Mucosa of descending colon (tissue), 3 donors: ENCODE measurements around the gene ELOB. TPM values are rescaled to one million over a fixed set of nuclear protein-coding genes. Genes with fewer than 3 reads are reported as not detected.

Source experiments
- ATAC-seq: fragments of 200-7000 bp; cut with Tn5 transposase; one replicate; pipeline ENCODE4 v1.9.1; 2020; ENCODE audit warnings: mild to moderate bottlenecking, moderate library complexity
- DNase-seq, 3 donors: peaks; one replicate each; pipeline ENCODE4 v3.0.0-alpha.2; 2020
- H3K36me3 ChIP-seq: fragments of 200-600 bp; one replicate; pipeline ENCODE4 v1.8.0; 2021; ENCODE audit warnings: low read depth, mild to moderate bottlenecking
- H3K4me1 ChIP-seq: fragments of 200-600 bp; one replicate; pipeline ENCODE4 v1.8.0; 2021; ENCODE audit warnings: low read depth, mild to moderate bottlenecking
- H3K4me3 ChIP-seq: fragments of 200-600 bp; one replicate; pipeline ENCODE4 v1.8.0; 2021; ENCODE audit warnings: mild to moderate bottlenecking
- H3K9me3 ChIP-seq: fragments of 200-600 bp; one replicate; pipeline ENCODE4 v1.8.0; 2021; ENCODE audit warnings: mild to moderate bottlenecking
- intact Hi-C, 2 donors: fragments of 100-400 bp; cut with DNase I in 1 of 2; cut with micrococcal nuclease in 1 of 2; formaldehyde crosslinking; loops; one replicate each; pipeline versions ENCODE4 v1.11.0 to v1.11.1; 2022; cut with DNase I, micrococcal nuclease
- total RNA-seq, 3 donors: library from RNA; stranded (reverse); fragmentation: NEBNext Ultra II Directional in 2 of 3; extraction: Animal tissue kit (Norgen Biotek cat#: 25700) in 2 of 3; gene quantifications; one replicate each; pipeline versions ENCODE4 v1.2.1 to v1.2.4, GENCODE V29; 2021 to 2023
- TF ChIP-seq, protein P1 (sequence below): fragments of 200-600 bp; IDR thresholded peaks from one replicate; pipeline ENCODE4 v1.8.0; 2022; ENCODE audit warnings: antibody characterized with exemption, mild to moderate bottlenecking
- donor health status: DM: no; HTN: no; CAD: no; lungs with moderate emphysema.
- donor health status: DM: no; HTN: no; CAD: no.
- donor health status: DM: no; HTN: yes; CAD: no.

Gene ELOB
- total RNA-seq, 3 donors from 2014 or later, result 231 to 296 (median 285) TPM

DNA sequence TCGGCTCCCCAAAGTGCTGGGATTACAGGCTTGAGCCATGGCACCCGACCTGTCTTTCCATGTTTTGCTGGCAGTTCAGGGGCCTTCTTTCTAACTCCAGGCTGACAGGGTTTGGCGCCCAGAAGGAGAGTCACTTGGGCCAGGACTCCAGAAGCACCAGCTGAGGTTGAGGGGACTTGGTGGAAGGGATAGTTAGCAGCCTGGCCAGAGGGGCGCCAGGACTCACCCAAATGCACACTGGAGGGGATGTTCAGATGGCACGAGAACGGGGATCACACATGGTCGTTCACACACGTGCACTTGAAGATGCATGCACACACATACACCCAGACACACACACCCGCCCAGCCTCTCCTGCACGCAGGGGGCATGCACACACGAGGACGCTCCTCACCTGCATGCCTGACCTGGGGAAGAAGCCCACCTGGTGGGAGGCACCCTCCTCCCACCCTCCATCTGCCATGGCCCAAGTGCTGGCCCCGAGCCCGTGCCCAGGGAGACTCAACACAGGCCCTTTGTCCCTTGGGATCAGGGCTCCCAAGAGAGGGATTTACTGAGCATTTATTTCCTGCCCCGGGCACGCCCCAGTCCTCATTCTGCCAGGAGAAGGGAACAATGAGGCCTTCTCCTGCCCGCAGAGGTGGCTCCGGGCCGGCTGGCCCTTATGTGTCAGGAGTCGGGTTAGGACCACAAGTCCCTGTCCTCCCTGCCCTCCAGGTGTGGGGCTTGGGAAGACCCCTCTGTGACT, 37.6 kb upstream of the ELOB start:
- DNase-seq, result peak in 1 of 3 donors; percentile 19

DNA sequence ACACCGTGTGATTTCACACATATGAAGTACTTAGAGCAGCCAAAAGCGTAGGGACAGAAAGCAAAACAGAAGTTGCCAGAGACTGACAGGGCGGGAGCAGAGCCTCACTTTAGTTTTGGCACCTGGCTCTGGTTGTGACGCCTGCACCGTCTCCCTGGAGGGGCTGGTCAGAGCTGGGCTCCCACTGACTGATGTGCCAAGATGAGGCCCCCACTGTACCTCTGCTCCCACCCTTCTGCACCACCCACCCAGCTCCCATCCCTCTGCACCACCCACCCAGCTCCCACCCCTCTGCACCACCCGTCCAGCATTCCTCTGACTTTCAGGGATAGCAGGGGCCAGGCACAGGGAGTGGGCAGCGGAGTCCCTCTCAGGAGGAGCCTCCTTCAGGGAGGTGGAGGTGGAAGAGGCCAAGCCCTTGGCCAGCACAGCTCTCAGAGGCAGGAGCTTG, 36.7 kb upstream of the ELOB start:
- Histone ChIP-seq H3K36me3 (no peaks in the 10 kb centered on the region), H3K4me3 (no peak overlapping the region), H3K4me1 (no peaks in the 10 kb centered on the region), H3K9me3 (no peaks in the 10 kb centered on the region)
- TF ChIP-seq, protein P1, sequence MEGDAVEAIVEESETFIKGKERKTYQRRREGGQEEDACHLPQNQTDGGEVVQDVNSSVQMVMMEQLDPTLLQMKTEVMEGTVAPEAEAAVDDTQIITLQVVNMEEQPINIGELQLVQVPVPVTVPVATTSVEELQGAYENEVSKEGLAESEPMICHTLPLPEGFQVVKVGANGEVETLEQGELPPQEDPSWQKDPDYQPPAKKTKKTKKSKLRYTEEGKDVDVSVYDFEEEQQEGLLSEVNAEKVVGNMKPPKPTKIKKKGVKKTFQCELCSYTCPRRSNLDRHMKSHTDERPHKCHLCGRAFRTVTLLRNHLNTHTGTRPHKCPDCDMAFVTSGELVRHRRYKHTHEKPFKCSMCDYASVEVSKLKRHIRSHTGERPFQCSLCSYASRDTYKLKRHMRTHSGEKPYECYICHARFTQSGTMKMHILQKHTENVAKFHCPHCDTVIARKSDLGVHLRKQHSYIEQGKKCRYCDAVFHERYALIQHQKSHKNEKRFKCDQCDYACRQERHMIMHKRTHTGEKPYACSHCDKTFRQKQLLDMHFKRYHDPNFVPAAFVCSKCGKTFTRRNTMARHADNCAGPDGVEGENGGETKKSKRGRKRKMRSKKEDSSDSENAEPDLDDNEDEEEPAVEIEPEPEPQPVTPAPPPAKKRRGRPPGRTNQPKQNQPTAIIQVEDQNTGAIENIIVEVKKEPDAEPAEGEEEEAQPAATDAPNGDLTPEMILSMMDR, result no peak
- intact Hi-C loops, result no loop called here
- DNase-seq, result peak in 1 of 3 donors; percentile 6
- ATAC-seq, result no peak

More for the DNA sequence above, 37.6 kb upstream of the ELOB start:
- no peaks in the 10 kb centered on the region for H3K4me1 ChIP-seq
- TF ChIP-seq, protein P1, result no peak
- no peaks in the 10 kb centered on the region for H3K9me3 ChIP-seq
- H3K36me3 ChIP-seq, result no peaks in the 10 kb centered on the region
- H3K4me3 ChIP-seq, result no peak overlapping the region
- intact Hi-C loops, result no loop called here
- ATAC-seq, result peak; percentile 51

DNA sequence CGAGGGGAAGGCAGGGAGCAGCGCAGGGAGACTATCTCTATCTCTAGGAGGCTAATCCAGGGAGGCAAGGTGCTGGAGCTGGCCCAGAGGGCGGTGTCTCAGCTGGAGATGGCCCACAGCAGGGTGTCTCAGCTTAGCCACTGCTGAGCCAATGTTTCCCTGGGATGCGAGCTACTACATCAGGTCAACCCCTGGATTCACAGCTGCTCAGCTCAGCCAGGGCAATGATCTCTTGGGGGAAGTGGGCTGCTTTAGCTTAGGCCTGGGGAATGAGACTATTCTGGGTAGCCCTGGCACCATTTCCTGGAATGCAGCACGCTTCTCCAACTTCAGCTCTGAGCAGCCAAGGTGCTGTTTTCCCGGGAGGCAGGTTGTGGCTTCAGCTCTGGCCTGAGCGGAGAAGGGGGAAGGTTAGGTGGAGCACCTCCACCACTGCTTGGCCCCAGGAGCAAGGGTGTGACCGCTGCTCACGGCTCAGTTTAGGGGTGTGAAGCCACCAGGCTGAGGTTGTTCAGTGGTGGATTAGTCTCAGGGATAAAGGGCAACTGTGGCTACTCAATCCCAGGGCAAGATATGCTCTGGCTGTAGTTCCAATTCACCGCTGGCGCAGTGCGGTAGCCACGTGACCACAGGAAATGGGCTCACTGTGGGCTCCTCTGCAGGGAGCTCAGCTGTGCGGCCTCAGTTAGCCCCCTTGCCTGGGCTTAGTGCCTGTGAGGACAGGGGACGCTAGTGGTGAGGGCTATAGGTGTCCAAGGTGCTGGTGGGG, 34.8 kb upstream of the ELOB start:
- ATAC-seq (peak; percentile 27), DNase-seq (peak in 1 of 3 donors; percentile 16)
- Histone ChIP-seq H3K36me3 (no peaks in the 10 kb centered on the region), H3K4me3 (no peak overlapping the region), H3K4me1 (no peaks in the 10 kb centered on the region), H3K9me3 (no peaks in the 10 kb centered on the region)
- TF ChIP-seq, protein P1, result no peak
- intact Hi-C loops, result no loop called here

DNA sequence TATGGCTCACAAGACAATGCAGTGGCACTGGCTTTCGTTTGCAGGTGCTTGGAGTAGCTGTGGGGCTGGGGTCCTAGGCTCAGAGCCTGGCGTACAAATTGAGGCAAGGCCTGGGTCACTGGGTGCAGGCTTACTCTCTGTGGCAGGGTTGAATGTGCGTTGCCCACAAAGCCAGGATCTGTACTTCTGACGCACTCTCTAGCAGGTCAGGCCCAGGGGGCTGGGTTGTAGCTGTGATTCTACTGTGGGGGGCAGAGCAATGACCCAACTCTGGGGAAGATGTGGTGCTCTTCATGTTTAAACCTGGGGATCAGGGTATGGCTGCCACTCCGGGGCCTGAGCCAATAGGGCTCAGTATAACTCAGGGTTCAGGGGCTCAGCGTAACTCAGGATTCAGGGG, 33.6 kb upstream of the ELOB start:
- no peak overlapping the region for H3K4me3 ChIP-seq
- no peaks in the 10 kb centered on the region for H3K4me1 ChIP-seq
- intact Hi-C loops, result no loop called here
- ATAC-seq, result no peak
- no peaks in the 10 kb centered on the region for H3K9me3 ChIP-seq
- no peaks in the 10 kb centered on the region for H3K36me3 ChIP-seq
- peak in 1 of 3 donors; percentile 2 for DNase-seq
- TF ChIP-seq, protein P1, result no peak

DNA sequence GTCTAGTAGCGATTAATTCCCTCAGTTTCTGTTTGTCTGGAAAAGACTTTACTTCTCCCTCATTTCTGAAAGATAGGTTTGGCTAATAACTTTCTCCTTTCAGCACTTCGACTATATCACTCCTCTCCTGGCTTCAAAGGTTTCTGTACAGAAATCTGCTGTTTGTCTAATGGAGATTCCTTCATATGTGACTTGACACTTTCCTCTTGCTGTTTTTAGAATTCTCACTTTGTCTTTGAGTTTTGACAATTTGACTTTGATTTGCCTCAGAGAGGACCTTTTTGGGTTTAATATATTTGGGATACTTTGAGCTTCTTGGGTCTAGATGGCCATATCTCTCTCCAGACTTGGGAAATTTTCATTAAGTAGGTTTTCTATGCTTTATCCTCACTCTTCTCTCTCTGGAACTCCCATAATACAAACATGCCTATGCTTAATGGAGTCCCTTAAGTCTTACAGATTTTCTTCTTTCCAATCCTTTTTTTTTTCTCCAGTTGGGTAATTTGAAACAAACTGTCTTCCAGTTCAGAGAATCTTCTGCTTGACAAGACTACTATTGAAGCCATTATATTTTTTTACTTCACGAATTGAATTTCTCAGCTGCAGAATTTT, 32.2 kb upstream of the ELOB start:
- intact Hi-C loops, result no loop called here

More for the DNA sequence above, 32.2 kb upstream of the ELOB start:
- DNase-seq, result no peak
- TF ChIP-seq, protein P1, result no peak
- H3K36me3 ChIP-seq, result no peaks in the 10 kb centered on the region
- H3K4me3 ChIP-seq, result no peak overlapping the region
- ATAC-seq, result no peak
- H3K4me1 ChIP-seq, result no peaks in the 10 kb centered on the region
- no peaks in the 10 kb centered on the region for H3K9me3 ChIP-seq
